Hematopoietic multipotent progenitor cell treated with erythropoietin and hydrocortisone succinate and interleukin-3 and kit ligand, for 4 days (in vitro differentiated cells): ENCODE data around the gene ME2.

ENCODE experiments used
- DNase-seq: peaks from one replicate; pipeline ENCODE4 v3.0.0-alpha.2; 2015

The ME2 gene

DNA sequence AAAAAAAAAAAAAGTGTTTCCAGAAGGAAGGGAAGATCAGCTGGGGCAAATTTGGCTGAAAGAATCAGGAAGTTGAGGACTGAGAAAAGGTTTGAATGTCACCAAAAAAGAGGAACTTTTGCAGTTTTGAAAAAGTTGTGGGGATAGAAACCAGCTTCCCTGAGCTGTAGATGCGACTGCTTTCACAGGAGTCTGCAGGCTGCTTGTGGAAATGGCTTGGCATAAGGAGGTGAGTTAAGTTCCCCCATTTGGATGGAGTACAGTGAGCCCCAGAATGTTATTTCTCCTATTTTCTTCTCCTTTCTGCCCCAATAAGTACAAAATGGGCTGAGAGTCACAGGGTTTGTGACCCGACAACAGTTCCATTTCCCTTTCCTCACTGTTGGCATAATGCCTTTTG is 16.5 kb upstream of the ME2 start:
- peak; percentile 64 for DNase-seq

DNA sequence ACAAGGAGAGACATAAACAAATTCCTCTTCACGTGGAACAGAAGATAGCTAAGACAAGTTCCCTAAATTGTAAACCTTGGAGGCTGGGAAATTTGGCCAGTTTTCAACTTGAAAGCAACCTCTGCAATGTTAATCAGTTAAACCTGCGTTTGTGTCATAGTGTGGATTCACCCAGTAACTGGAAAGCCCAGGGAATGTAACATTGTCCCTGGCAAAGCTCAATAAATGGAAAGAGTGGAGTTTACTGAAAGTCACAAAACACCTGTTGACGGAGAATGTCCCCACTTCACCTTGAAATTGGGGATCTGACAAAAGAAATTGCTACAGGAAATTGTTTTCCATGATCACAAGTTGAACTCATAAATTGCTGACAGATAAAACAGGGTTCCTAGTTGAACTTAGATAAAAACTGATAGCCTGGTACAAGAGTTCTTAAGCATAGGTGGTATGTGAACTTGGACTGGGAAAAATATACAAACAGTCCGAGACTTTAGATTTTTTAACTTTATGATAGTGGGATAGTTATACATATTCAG is 15.0 kb upstream of the ME2 start:
- no peak for DNase-seq

DNA sequence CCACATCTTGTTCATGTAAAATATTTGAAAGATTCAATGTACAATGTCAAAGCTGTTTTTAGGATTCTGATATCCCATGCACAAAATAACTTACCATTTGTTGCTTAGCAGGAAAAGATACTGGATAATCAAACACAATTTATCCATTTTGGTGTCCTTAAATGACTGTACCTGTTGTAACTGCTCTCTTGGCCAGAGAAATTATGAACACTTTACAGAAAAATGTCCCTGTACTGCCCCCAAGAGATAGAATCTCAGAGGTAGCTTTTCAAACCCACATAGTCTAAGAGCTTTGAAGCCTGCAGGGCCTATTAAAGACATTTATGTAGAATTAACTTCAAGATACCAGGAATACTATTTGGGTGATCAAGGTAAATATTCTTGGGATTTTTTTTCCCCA is 12.2 kb upstream of the ME2 start:
- DNase-seq = peak; percentile 53

- DNase-seq = no peak
These were observed 9.8 kb upstream of the ME2 start for GRCh38 chr18:50869150-50869549.

DNA sequence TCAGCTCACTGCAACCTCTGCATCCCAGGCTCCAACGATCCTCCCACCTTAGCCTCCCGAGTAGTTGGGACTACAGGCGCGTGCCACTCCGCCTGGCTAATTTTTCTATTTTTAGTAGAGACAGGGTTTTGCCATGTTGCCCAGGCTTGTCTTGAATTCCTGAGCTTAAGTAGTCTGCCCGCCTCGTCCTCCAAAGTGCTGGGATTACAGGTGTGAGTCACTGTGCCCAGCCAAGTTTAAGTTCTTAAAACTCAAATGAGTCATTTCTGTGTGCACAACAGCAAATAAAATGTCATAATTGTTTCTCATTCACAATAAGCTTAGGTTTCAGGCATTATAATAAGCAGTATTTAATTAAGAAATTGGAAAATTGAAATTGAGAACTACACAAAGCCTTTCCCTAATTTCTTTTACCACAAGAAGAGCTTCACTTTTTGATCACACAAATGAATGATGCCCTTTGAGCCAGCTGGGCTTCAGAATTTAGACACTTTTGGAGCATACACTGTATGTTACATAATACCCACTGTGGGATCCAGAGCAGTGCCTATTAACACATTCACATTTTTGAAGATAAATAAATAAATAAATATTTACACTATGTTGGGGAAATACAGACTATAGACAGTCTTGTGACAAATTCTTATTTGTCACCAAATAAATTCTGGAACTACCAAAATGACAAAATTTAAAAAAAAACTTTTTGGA is 8.6 kb upstream of the ME2 start:
- no peak for DNase-seq

DNA sequence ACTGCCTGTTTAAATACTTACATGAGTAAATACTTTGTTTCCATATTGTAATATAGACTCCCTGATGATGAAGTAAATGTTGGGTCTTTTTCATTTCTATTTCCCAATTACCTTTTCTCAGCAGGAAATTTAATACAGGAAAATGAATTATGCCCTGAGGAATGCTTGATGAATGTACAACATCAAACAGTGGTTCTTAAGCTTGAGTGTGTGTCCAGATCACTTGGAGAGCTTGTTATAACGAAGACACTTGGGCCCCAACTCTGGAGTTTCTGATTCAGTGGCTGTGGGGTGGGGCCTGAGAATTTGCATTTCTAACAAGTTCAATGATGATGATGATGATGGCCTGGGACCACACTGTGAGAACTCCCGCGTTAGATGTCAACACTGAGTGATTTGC is 7.1 kb upstream of the ME2 start:
- DNase-seq = no peak

DNA sequence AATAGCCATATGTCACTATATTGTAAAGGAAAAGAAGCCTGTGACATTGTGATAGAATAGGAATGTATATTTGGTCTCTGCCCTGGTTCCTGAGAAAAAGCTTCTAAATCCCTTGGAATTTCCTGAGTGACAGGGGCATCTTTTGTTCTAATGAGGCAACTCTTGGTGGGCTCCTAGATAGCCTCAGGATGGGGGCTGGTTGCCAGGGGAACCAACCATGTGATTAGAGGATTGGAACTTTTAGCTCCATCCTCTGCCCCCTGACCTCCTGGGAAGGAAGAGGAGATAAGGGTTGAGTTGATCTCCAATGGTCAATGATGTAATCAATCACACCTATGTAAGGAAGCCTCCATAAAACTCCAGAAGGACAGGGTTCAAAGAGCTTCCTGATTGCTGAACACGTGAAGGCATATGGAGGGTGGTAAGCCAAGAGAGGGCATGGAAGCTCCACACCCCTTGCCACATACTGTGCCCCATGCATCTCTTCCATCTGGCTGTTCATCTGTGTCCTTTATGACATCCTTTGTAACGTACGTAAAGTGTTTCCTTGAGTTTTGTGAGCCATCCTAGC is 2.9 kb upstream of the ME2 start:
- no peak for DNase-seq

- peak; percentile 28 for DNase-seq
These were observed 1.2 kb upstream of the ME2 start for GRCh38 chr18:50877545-50878265.

DNA sequence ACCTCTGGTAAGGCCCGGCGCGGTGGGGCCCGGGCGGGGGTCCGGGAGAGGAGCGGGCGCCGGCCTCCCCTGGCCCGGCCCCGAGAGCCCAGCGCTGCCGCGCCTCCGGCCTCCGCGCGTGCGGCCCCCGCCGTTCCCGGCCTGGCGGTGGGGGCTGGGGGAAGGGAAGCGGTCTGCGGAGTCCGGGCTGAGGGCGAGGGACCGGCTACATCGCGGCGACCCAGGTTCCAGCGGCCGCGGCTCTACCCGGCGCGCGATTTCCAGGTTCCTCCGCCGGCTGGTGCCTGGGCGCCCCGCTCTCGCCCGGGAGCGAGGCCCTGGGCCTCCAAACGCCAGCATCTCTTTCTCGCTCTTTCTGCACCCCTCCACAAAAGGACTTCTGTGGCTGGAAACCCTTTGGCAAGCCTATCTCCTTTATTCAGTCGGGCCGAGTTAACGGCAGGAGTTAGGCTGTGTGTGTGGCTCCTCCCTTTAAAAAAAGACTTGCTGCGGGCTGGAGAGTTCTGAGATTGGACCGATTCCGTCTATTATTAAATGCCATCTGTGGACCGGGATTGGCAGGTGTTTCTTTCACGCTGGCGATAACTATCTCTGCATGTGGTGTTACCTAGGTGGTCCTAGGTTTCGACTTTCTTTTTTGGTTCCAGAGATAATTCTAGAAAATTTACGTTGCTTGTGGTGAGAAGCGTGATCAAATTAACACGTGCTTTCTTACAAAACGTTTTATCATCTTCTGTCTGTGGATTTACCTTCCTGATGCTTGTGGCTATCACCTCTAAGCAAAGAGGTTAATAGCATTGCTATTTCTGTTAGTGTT is 592 bp downstream of the ME2 start:
- peak; percentile 76 for DNase-seq

- DNase-seq = peak; percentile 50
These were observed 1.2 kb downstream of the ME2 start for GRCh38 chr18:50880119-50880465.

DNA sequence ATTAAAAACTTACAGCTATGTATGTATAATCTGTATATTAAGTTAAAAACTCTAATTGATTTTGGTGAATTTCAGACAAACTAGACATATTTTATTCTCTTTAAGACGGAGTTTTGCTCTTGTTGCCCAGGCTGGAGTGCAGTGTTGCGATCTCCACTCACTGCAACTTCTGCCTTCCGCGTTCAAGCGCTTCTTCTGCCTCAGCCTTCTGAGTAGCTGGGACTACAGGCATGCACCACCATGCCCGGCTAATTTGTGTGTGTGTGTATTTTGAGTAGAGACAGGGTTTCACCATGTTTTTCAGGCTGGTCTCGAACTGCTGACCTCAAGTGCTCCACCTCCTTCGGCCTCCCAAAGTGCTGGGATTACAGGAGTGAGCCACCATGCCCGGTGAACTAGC is 2.0 kb downstream of the ME2 start:
- DNase-seq = peak; percentile 13

DNA sequence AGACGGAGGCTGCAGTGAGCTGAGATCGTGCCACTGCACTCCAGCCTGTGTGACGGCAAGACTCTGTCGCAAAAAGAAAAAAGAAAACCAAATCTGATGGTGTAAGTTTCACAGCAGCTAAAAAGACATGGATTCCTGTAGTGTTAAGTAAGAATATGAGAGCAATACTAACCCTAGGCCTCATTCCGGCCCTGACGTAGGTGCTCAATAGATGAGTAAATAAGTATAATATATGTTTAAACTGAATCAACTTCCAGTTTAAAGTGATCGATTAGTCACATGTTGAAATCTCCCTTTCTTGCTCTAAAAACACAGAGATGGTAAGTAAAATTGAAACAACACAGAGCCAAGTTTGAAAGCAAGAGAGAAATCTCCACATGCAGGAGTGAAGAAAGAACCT is 8.0 kb downstream of the ME2 start:
- DNase-seq = no peak

- DNase-seq = no peak
These were observed 16.6 kb downstream of the ME2 start for GRCh38 chr18:50895350-50896045.

GRCh38 chr18:50896093-50896492 is 17.2 kb downstream of the ME2 start:
- no peak for DNase-seq

- DNase-seq = no peak
These were observed 20.0 kb downstream of the ME2 start for GRCh38 chr18:50898919-50899318.

DNA sequence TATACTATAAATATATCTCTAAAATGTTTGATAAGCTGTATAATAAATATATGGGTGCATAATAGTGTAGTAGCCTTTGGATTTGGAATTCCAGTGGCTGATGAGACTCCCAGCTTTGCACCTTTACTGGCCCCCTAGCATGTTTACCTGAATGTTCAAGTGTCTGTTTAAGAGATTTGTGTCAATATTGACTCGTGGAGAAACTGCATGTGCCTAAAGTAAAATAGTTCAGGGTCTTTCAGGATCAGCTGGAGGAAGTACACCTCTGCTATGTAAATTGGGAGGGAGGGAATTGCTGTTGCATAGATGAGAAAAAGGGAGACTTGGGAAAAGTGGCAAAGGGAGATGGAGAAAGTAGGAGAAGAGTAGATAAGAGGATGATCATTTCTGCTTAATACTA is 23.9 kb downstream of the ME2 start:
- DNase-seq = no peak

DNA sequence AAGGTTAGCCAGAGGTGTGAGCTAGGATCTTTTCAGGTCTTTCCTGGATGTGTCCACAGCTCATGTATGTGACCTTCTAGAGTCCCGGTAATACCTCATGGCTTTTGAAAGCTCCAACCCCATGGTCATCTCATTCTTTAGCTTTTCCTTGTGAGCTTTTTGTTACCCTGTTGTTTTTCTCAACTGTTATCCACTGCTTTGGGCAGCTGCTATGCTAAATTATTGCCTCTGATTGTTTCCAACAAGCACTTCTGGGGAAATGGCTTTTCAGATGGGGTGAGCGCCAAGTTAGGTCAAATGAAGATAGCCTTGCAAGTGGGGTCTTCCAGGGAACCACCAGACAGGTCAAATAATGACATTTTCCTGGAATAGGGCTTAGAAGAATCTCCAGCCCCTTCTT is 27.9 kb downstream of the ME2 start:
- no peak for DNase-seq

DNA sequence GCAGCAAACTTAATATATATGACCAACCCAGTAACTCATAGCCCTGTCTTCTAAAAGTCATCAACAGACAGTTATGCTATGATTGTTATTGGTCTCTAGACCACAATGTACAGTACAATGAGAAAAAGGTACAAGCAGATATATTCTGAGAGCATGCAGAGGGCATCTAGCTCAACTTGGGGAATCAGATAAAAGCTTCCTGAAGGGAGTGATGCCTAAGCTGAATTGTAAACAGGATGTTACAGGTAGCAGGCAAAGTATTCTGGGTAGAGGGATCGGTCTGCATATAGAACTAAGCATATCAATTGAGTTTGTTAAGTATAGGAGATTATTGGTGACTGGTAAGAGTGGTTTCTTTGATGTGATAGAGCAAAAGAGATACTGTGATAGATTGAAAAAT is 30.3 kb downstream of the ME2 start:
- DNase-seq = no peak

- DNase-seq = no peak
These were observed 32.1 kb downstream of the ME2 start for GRCh38 chr18:50911006-50911405.

- no peak for DNase-seq
These were observed 38.1 kb downstream of the ME2 start for GRCh38 chr18:50917021-50917420.

DNA sequence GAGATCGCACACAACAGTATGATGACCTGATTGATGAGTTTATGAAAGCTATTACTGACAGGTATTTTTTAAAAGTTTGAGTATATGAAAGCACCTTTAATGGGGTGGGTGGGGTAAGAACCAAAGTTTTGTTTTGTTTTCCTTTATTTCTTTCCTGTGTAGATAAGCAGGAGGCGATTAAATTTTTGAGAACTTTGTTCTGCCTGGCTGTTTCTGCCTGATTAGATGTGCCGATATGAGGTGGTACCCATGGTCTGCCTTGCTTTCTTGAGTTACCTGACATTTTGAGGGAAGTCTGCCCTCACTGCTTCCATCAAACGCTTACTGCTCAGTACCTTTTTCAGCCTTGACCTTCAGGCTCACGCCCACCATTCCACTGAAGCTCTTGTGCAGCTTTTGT is 39.2 kb downstream of the ME2 start:
- DNase-seq = peak; percentile 13

- no peak for DNase-seq
These were observed 45.5 kb downstream of the ME2 start for GRCh38 chr18:50924372-50924771.

DNA sequence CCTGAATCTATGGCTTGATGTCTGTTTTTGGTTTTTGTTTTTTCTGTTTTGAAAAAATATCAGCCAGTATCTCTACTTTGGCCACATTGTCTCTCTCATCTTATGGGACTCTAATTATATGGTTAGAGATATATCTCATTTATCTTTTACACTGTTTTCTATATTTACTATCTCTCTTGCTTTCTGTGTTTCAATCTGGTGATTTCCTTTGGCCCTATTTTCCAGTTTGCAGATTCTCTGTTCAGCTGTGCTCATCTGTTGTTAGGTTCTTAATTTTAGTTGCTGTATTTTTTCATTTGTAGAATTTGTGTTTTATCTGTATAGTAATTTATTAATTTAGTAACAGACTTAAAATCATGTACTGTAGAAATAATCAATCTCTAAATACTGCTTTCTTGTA is 47.6 kb downstream of the ME2 start:
- no peak for DNase-seq
